HTERT RPE-1 (cell line): ENCODE measurements around the gene BBX.
"Not testable (repeated sequence)": the region's sequence is repeated elsewhere in the genome, so short reads cannot be mapped to it uniquely, and the experiment has no call there.

Source experiments
- in situ Hi-C: fragments of 300-500 bp; cut with MboI; formaldehyde crosslinking; loops from 4 replicates; pipeline ENCODE4 v1.14.3; 2020; ENCODE audit warnings: low sequenced_read_pairs

BBX gene

DNA sequence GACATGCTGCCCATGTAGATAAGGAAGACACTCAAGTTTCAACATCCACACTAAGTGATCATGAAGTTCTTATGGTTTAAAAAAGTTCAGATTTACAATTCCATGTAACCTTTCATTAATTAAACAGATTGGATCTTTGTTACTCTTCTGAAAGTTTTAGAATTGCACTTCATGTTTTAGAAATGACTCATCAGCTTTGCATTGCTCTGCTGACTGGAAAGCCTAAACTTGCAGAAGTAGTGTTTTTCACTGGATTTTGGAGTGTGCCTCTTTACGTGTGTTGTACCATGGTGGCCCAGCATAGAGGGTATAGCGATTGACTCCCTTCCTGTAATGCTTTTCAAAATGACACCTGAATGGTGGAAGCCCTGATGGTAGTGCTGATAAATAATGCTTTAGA lies 157.9 kb downstream of the BBX start:
- in situ Hi-C loops = no loop called here

DNA sequence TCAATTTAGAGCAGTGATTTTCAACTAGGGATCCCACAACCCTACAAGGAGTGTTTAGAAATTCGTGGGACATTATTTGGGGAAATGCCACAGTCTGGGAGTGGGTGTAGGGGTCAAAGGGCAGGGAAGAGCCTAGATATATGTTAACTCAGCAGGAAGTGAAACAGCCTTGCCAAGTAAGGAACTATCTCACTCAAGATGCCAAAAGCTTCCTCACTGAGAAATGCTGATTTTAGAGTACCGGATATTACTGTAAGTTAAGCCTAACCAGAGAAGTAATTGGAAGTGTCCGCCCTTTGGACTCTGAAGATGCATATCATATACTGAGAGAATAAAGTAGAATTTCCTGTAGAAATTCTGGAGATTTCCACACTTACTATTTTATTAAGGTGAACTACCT lies 158.6 kb downstream of the BBX start:
- in situ Hi-C loops = no loop called here

DNA sequence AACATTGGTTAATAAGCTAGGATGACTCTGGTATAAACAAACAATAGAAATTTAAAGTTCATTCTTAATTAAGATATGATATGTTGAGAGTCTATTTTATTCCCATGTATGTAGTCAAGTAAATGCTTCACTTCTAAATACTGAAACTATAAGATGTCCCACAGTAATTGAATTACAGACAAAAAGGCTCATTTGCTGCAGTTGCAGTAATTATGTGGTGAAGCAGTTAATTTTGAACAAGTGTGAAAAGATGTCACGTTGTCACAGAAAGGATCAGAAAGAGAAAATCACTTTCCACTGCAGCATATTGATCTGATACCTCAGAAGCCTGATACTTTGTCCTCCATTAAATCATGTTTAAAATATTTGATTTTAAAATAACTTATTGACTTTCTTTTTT lies 159.8 kb downstream of the BBX start:
- in situ Hi-C loops = no loop called here

DNA sequence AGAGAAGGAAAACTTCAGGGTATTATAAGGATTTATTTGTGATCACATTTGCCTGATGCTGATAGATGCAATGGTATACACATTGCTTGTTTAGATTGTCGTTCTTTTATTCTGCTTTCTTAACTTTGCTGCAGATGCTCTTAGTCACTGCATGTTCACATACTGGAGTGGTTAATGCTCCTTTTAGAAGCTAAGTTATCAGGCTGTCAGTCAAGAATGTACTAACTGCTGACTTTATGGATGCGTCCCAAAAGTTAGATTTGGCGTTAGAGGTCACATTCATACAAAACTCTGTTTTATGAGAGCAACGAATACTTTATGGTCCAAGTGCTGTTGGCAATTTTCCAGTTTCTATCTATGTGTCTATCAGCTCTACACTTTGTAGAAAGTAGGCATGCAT lies 160.7 kb downstream of the BBX start:
- in situ Hi-C loops = no loop called here

DNA sequence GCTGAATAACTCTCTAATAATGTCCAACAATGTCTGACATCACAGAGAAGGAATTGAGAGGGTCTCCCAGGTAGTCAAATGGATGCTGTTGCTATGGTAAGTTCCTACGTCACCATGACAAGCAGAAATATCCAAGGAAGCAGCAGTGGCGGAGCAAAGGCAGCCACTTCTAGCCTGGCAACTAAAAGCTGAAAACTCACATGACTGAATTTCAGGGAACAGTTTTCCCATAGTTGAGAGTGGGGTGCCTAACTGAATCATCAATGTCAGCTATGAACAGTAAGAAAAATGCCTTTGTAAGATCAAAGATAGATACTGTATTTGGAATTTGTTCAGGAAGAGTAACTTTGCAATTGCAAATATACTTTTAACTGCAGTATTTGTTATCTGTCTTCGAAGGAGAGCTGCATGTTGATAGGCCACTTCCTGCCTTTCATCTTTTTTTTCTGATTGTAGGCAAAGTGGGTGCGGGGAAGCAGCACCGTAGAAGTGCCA lies 161.7 kb downstream of the BBX start:
- in situ Hi-C loops = no loop called here

DNA sequence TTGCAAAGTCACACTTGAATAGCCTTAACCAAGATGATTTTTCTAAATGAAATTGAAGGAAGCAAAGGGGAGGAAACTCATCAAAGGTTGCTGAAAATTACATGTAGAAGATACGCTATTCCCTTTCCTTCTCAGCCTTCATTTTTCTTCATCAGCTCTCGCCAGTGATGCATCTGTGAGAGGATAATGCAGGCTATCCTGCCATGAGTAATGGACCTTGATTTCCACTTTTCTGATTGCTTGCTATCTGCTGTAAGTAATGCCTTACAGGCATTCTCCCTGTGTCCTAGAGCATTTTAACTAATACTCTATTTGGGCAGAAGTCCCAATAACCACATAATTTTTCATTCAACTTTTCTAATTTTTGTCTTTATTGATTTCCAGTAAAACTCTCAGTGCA lies 162.6 kb downstream of the BBX start:
- in situ Hi-C loops = no loop called here

DNA sequence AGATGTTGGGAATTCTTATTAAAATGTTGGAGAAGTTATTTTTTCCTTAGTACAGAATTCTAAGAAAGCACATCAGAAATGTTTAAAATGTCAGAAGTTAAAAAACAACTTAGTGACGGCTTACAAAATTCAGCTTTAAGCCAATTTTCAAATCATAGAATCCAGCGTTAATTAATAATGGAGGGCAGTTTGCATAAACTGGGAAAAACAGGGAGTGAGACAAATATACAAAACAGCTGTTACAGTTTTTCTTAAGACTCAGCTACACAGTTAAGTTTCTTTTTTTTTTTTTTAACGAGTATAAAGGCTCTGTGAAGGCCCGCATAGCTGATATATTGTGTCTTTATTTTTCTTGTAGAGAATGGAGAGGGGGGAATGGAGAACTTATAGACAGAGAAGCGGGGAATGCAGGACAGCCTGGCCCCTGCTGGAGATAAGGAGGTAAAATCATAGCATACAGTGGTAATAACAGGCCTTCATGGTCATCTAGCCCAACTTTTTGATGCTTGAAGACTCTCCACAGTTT lies 164.4 kb downstream of the BBX start:
- in situ Hi-C loops = no loop called here

DNA sequence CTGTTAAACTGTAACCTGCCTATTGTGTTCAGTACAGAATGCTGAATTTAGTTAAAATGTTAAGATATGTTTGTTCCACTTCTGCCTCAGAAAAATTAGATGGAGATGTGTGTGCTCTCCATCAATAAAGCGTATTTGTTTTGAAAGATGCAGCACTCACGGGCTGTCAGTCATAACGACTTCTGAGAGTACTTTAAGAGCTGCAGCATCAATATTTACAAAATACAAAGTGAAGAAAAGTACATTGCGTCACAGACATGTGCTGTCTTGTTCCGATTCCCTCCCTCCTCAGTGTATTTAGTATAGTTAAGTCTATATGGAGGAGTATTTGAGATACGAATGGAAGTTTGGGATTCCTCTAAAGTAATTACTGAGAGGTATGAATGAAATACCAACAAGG lies 166.6 kb downstream of the BBX start:
- in situ Hi-C loops = no loop called here

DNA sequence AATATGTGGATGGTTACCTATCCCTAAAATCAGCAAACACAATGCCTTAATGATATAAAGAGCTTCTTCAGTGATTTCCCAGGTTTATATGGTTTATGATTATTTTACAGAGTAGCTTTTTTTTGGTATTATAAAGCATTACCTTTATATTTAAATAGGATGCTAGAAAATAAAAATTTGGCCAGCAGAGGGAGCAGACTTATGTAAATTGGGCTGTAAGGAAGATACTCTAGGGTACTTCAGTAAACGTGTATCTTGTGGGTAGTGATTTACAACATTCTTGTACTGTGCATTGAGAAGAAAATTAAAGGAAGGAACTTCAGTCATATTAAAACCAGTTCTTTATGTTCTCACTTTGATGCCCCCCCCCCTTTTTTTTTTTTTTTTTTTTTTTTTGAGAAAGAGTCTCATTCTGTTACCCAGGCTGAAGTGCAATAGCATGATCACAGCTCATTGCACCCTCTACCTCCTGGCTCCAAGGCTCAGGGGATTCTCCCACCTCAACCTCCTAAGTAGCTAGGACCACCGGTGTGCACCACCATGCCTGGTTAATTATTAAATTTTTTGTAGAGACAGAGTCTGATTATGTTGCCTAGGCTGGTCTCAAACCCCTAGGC lies 167.9 kb downstream of the BBX start:
- in situ Hi-C loops = no loop called here

DNA sequence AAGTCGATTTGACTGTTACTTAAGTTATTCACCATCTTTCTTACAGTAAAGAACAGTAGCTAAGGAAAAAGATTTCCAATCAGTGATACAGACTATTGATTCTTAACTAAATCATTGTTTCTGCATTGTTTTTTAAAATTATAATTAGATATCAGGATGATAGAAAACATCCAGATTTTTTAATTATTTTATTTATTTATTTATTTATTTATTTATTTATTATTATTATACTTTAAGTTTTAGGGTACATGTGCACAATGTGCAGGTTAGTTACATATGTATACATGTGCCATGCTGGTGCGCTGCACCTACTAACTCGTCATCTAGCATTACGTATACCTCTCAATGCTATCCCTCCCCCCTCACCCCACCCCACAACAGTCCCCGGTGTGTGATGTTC lies 169.2 kb downstream of the BBX start:
- in situ Hi-C loops = not testable (repeated sequence)

DNA sequence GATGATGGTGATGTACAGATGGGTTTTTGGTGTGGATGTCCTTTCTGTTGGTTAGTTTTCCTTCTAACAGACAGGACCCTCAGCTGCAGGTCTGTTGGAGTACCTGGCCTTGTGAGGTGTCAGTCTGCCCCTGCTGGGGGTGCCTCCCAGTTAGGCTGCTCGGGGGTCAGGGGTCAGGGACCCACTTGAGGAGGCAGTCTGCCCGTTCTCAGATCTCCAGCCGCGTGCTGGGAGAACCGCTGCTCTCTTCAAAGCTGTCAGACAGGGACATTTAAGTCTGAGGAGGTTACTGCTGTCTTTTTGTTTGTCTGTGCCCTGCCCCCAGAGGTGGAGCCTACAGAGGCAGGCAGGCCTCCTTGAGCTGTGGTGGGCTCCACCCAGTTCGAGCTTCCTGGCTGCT lies 174.6 kb downstream of the BBX start:
- in situ Hi-C loops = not testable (repeated sequence)

DNA sequence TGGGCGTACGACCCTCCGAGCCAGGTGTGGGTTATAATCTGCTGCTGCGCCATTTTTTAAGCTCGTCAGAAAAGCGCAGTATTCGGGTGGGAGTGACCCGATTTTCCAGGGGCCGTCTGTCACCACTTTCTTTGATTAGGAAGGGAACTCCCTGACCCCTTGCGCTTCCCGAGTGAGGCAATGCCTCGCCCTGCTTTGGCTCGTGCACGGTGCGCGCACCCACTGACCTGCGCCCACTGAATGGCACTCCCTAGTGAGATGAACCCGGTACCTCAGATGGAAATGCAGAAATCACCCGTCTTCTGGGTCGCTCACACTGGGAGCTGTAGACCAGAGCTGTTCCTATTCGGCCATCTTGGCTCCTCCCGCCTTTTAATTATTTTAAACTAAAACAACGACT lies 175.1 kb downstream of the BBX start:
- in situ Hi-C loops = not testable (repeated sequence)

DNA sequence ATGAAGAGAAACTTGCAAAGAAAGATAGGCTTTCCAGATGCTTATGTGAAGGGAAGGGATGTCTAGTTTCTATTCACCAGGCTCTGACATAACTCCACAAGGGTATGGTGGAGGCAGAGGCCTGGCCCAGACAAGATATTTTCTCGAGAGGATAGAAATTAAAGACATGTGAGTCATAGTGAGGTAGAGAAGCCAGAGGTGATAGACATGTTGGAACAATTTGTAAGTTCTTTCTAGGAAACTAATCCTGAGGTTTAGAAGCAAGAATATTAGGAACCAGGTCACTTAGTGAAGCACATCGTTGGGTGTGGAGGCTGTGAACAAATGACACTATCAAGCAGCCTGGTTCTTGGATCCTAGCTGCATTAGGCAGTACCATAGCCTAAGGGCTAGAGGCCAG lies 176.9 kb downstream of the BBX start:
- in situ Hi-C loops = no loop called here

DNA sequence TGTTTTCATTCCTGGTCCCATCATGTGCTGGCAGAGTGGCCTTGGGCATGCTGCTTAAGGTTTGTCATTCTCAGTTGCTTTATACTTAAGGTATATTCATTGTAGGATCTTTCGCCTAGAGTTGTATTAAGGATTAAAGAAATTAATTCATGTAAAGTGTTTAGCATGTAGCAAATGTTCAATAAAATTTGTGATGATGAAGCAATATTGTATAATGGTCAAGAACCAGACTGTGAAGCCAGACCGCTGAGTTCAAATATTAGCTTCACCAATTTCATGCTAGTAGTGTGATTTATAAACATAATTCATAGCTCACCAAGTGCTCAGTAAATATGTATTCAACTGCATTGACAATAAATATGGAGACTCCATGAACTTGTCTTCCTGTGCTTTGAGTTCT lies 178.5 kb downstream of the BBX start:
- in situ Hi-C loops = no loop called here

DNA sequence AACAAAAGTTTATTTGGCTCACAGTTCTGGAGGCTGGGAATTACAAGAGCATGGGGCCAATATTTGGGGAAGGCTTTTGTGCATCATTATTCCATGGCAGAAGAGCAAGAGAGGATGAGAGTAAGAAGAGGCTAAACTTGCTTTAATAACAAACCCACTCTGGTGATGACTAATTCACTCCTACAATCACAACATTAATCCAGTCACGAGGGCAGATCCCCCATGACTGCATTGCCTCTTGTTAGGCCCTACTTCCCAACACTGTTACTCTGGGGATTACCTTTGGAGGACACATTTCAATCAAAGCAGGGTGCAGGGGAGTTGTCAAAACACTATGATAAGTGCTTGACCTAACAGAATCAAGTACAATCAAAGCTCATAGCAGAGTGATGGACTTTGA lies 181.7 kb downstream of the BBX start:
- in situ Hi-C loops = no loop called here

DNA sequence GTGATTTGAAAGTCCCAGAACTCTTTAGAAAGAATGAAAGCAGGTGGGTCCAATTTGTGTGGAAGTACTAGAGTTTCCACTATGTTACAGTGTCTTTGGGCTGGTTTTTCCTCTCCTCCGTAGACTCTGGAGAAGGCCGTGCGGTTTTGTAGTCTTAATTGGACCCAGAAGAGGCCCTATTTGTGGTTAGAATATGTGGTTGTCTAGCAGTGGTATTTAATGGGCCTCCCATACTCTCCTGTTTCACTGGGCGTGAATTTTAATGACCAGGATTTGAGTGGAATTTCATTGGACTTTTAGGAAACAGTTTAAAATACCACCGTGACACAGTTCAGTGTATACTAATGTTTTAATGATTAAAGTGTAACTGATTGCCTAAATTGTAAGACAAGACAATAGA lies 182.3 kb downstream of the BBX start:
- in situ Hi-C loops = no loop called here

DNA sequence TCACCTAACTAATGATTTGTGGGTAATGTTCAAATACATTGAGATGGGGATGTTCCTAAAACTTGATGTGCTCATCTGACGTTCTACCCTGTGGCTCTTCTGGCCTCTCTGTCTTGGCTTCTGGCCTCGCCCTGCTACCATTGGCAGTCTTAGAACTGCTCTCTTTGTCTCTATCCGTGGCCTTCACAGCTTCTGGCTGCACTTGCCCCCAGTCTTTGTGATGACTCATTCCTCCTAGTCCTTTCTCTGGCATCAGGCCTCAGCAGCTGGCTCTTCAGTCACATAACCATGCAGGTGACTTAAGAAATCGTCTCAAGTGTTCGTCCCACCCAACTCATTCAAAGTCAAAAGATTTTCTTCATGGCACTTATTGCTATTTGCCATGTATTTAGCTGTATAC lies 188.1 kb downstream of the BBX start:
- in situ Hi-C loops = no loop called here

DNA sequence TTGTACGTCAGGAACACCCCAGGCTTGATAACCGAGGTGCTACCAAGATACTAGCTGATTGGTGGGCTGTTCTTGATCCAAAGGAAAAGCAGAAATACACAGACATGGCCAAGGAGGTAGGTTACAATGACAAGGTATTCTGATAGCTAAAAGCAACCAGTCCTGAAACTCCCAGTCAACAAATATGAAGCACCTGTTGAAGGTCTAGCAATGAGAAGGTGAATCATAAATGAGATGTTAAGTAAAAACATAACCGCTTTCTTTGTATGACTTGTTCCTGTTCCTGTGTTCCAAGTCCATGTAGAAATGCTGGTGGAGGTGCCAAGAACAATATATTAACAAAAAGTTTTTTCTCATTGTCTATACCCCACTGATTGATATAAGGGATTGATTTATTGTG lies 194.0 kb downstream of the BBX start:
- in situ Hi-C loops = no loop called here

DNA sequence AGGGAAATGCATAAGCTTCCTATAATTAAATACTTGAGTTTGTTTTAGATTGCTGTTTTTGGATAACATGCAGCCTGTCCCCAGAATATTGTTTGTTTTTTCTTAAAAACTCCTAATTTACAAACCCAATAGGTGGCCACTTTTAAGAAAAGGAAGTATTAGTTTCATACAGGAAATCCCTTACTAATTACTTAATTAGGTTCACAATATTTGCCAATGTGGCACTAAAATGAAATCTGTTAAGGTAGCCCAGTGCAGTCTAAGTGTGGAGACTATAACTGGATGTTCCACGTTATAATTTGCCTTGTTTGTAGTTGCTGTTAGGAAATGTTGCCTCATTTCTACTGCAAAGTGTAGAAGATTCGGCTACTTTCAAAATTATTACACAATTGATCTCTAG lies 195.8 kb downstream of the BBX start:
- in situ Hi-C loops = no loop called here

DNA sequence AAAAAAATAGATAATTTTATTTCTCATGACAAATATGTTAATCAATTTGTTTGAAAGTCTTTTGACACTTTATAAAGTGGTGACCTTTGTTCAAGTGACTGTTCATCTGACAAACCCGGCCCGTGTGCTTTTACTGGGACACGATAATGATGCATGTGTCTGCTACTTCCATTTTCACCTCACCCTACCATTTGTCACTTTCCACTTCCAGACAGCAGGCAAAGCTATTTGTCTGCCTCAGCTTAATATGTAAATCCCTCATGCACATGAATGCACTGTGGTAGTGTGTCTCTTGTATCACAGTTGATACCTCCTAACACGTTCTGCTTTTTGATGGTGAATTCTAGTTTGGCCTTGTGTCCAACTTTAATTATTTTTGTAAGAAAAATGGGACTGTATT lies 204.3 kb downstream of the BBX start:
- in situ Hi-C loops = no loop called here

DNA sequence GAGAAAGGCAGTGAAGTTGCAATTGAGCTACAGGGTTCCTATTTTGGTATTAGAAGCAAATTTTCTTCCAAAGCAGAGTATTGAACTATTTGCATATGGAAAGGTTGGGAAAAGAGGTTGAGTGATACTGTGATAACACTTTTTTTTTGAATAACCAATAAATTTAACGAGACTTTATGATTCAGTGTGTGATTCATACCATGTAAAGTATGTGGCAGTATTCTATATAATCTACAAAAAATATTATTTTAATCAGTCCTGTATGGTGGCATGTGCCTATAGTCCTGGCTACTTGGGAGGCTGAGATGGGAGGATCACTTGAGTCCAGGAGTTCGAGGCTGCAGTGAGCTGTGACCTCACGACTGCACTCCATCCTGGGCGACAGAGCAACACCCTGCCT lies 206.9 kb downstream of the BBX start:
- in situ Hi-C loops = no loop called here

DNA sequence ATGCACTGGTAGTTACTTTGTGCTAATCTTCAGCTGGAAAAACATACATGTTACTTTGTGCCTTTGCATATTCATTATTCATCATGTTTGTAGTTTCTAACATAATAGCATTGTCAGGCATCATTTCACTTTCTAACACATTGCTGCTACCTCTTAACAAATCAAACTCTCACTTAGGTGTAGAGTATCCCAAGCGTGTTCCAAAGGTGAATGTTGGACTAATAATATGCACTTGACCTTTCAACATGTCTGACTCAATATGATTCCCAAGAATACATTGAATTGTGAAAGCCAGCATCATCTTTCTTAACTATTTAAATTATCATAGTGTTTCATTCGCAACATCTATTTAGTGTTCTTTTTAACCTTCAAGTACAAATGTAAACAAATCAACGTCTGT lies 211.6 kb downstream of the BBX start:
- in situ Hi-C loops = no loop called here

DNA sequence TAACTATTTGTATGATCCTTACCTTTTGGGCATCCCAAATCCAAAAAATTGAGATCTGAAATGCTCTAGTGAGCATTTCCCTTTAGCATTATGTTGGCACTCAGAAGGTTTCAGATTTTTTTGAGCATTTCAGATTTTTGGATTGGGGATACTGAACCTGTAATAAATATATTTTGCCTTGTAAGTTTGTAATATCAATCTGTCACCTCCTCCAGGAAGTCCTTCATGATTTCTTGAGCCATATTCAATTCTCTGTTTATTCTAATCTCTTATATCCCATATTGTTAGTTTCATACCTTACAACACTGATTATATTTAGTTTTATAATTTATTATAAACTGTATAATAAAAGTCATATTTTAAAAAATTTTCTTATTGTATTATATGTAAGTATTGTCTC lies 215.2 kb downstream of the BBX start:
- in situ Hi-C loops = no loop called here
